Measurements from ENCODE around the gene USP13.
A peak's percentile ranks its signal among the peaks of the same experiment; 100 is the strongest.
"Not testable (repeated sequence)": the region's sequence is repeated elsewhere in the genome, so short reads cannot be mapped to it uniquely, and the experiment has no call there.

The USP13 gene

GRCh38 chr3:179769411-179770247 is 116.8 kb downstream of the USP13 start:
- Histone ChIP-seq H3K27me3 (ENCODE audit: insufficient read depth, low read length) (no peaks in the 10 kb centered on the region), H3K36me3 (ENCODE audit: insufficient read depth, low read length) (peaks cover 54% of the 10 kb centered on the region), H3K9me3 (ENCODE audit: insufficient read depth, low read depth, low read length) (no peaks in the 10 kb centered on the region), H3K4me1 (ENCODE audit: insufficient read depth, low read length) (peaks cover 13% of the 10 kb centered on the region), H3K4me3 (ENCODE audit: low read length) (no peak overlapping the region), H3K27ac (ENCODE audit: low read depth, low read length) (no peak overlapping the region), H3K9ac (ENCODE audit: low read depth, low read length) (no peak overlapping the region)
- 87% methylated on average over 7 of the region's 9 CpGs for WGBS

- peaks cover 13% of the 10 kb centered on the region for H3K4me1 ChIP-seq (ENCODE audit: insufficient read depth, low read length)
- WGBS, result 89% methylated on average over 4 of the region's 4 CpGs
Observed at GRCh38 chr3:179771797-179772196, 119.0 kb downstream of the USP13 start.

DNA sequence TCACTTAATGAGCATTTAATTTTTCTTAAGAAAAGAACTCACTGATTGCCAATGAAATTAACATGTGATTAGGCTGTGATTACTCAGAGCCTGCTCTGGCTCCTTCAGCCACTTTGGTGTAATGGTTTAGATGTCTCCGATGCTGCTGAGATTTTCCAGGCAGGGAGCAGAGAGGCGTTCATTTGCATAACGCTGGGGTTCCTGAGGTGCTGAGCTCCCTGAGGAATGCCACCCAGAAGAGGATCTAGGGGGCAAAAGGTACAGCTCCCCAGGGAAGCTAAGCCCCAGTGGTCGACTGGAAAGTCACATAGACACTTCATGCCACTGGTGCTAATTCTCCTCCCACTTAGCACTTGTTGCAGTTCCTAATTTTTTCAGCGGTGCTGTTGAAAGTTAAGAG is 119.5 kb downstream of the USP13 start:
- H3K27ac ChIP-seq (ENCODE audit: low read depth, low read length), result peak overlapping the region; percentile 5; the same call in 1 of the 2 replicates
- no peak overlapping the region for H3K4me3 ChIP-seq (ENCODE audit: low read length)
- peaks cover 37% of the 10 kb centered on the region for H3K36me3 ChIP-seq (ENCODE audit: insufficient read depth, low read length)
- no peak overlapping the region for H3K9ac ChIP-seq (ENCODE audit: low read depth, low read length)
- peaks cover 9% of the 10 kb centered on the region; the same call in 1 of the 2 replicates for H3K9me3 ChIP-seq (ENCODE audit: insufficient read depth, low read depth, low read length)
- H3K27me3 ChIP-seq (ENCODE audit: insufficient read depth, low read length), result no peaks in the 10 kb centered on the region
- peaks cover 16% of the 10 kb centered on the region for H3K4me1 ChIP-seq (ENCODE audit: insufficient read depth, low read length)
- 37% methylated on average over 5 of the region's 5 CpGs for WGBS

More at GRCh38 chr3:179771797-179772196, 119.0 kb downstream of the USP13 start:
- Histone ChIP-seq H3K9me3 (ENCODE audit: insufficient read depth, low read depth, low read length) (peaks cover 9% of the 10 kb centered on the region; the same call in 1 of the 2 replicates), H3K4me3 (ENCODE audit: low read length) (no peak overlapping the region), H3K27me3 (ENCODE audit: insufficient read depth, low read length) (no peaks in the 10 kb centered on the region), H3K9ac (ENCODE audit: low read depth, low read length) (no peak overlapping the region), H3K36me3 (ENCODE audit: insufficient read depth, low read length) (peaks cover 42% of the 10 kb centered on the region), H3K27ac (ENCODE audit: low read depth, low read length) (peak overlapping the region; percentile 5; the same call in 1 of the 2 replicates)

GRCh38 chr3:179775416-179776122 is 122.7 kb downstream of the USP13 start:
- no peak overlapping the region for H3K27ac ChIP-seq (ENCODE audit: low read depth, low read length)
- H3K4me3 ChIP-seq (ENCODE audit: low read length), result no peak overlapping the region
- peaks cover 16% of the 10 kb centered on the region for H3K4me1 ChIP-seq (ENCODE audit: insufficient read depth, low read length)
- H3K9me3 ChIP-seq (ENCODE audit: insufficient read depth, low read depth, low read length), result peaks cover 9% of the 10 kb centered on the region; the same call in 1 of the 2 replicates
- 97% methylated on average over 28 of the region's 28 CpGs for WGBS
- H3K27me3 ChIP-seq (ENCODE audit: insufficient read depth, low read length), result no peaks in the 10 kb centered on the region
- peaks cover 23% of the 10 kb centered on the region for H3K36me3 ChIP-seq (ENCODE audit: insufficient read depth, low read length)
- H3K9ac ChIP-seq (ENCODE audit: low read depth, low read length), result no peak overlapping the region

DNA sequence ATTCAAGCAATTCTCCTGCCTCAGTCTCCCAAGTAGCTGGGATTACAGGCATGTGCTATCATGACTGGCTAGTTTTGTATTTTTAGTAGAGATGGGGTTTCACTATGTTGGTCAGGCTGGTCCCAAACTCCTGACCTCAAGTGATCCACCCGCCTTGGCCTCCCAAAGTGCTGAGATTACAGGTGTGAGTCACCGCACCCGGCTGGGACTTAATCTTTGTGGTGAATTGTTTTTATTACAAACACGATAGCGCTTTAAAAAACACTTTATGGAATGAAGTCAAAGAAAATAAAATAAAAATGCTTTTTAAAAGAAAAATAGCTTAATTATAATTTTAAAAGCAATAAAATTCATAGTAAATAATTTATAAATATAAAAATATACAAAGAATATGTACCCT is 130.0 kb downstream of the USP13 start:
- H3K9me3 ChIP-seq (ENCODE audit: insufficient read depth, low read depth, low read length); H3K27ac ChIP-seq (ENCODE audit: low read depth, low read length); H3K4me1 ChIP-seq (ENCODE audit: insufficient read depth, low read length); H3K27me3 ChIP-seq (ENCODE audit: insufficient read depth, low read length); H3K9ac ChIP-seq (ENCODE audit: low read depth, low read length); H3K4me3 ChIP-seq (ENCODE audit: low read length): not testable (repeated sequence)
- WGBS, result 85% methylated on average over 5 of the region's 5 CpGs
- H3K36me3 ChIP-seq (ENCODE audit: insufficient read depth, low read length), result peaks cover 43% of the 10 kb centered on the region

- Histone ChIP-seq H3K27me3 (ENCODE audit: insufficient read depth, low read length) (no peaks in the 10 kb centered on the region), H3K27ac (ENCODE audit: low read depth, low read length) (no peak overlapping the region), H3K36me3 (ENCODE audit: insufficient read depth, low read length) (peaks cover 20% of the 10 kb centered on the region), H3K4me1 (ENCODE audit: insufficient read depth, low read length) (no peaks in the 10 kb centered on the region), H3K4me3 (ENCODE audit: low read length) (no peak overlapping the region), H3K9me3 (ENCODE audit: insufficient read depth, low read depth, low read length) (no peaks in the 10 kb centered on the region), H3K9ac (ENCODE audit: low read depth, low read length) (no peak overlapping the region)
- WGBS, result 97% methylated on average over 1 of the region's 1 CpG
Observed at GRCh38 chr3:179788996-179789395, 136.2 kb downstream of the USP13 start.

- H3K27ac ChIP-seq (ENCODE audit: low read depth, low read length), result no peak overlapping the region
- peaks cover 8% of the 10 kb centered on the region; the same call in 1 of the 2 replicates for H3K36me3 ChIP-seq (ENCODE audit: insufficient read depth, low read length)
- no peak overlapping the region for H3K4me3 ChIP-seq (ENCODE audit: low read length)
- H3K9me3 ChIP-seq (ENCODE audit: insufficient read depth, low read depth, low read length), result no peaks in the 10 kb centered on the region
- H3K4me1 ChIP-seq (ENCODE audit: insufficient read depth, low read length), result no peaks in the 10 kb centered on the region
- no peak overlapping the region for H3K9ac ChIP-seq (ENCODE audit: low read depth, low read length)
- WGBS, result 95% methylated on average over 3 of the region's 3 CpGs
- no peaks in the 10 kb centered on the region for H3K27me3 ChIP-seq (ENCODE audit: insufficient read depth, low read length)
Observed at GRCh38 chr3:179791793-179792192, 139.0 kb downstream of the USP13 start.

- no peaks in the 10 kb centered on the region for H3K9me3 ChIP-seq (ENCODE audit: insufficient read depth, low read depth, low read length)
- no peaks in the 10 kb centered on the region for H3K27me3 ChIP-seq (ENCODE audit: insufficient read depth, low read length)
- WGBS, result 84% methylated on average over 4 of the region's 4 CpGs
- H3K4me3 ChIP-seq (ENCODE audit: low read length), result no peak overlapping the region
- no peak overlapping the region for H3K9ac ChIP-seq (ENCODE audit: low read depth, low read length)
- H3K4me1 ChIP-seq (ENCODE audit: insufficient read depth, low read length), result no peaks in the 10 kb centered on the region
- no peak overlapping the region for H3K27ac ChIP-seq (ENCODE audit: low read depth, low read length)
- H3K36me3 ChIP-seq (ENCODE audit: insufficient read depth, low read length), result peaks cover 3% of the 10 kb centered on the region; the same call in 1 of the 2 replicates
Observed at GRCh38 chr3:179794355-179794754, 141.5 kb downstream of the USP13 start.

GRCh38 chr3:179796421-179796820 is 143.6 kb downstream of the USP13 start:
- Histone ChIP-seq H3K27ac (ENCODE audit: low read depth, low read length) (no peak overlapping the region), H3K4me1 (ENCODE audit: insufficient read depth, low read length) (no peaks in the 10 kb centered on the region), H3K9ac (ENCODE audit: low read depth, low read length) (no peak overlapping the region), H3K4me3 (ENCODE audit: low read length) (no peak overlapping the region), H3K36me3 (ENCODE audit: insufficient read depth, low read length) (no peaks in the 10 kb centered on the region), H3K27me3 (ENCODE audit: insufficient read depth, low read length) (no peaks in the 10 kb centered on the region), H3K9me3 (ENCODE audit: insufficient read depth, low read depth, low read length) (no peaks in the 10 kb centered on the region)
- WGBS, result 89% methylated on average over 4 of the region's 4 CpGs

DNA sequence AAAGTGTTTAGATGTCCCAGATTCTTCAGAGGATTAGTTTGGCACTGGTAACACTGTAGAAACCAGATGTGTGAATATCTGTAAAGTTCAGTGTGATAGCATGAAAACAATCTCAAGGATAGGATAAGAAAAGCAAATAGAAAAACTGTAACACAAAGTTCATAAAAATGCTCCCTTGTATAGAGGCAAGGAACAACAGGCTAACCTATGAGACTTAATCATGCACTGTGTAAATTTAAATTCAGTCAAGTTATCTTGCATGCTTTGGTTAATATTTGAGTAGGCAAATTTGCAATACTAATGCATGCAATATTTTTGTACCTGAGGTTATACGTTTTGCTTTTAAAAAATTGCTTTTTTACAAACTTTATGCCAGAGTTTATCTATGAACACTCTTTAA is 144.4 kb downstream of the USP13 start:
- Histone ChIP-seq H3K9ac (ENCODE audit: low read depth, low read length) (no peak overlapping the region), H3K36me3 (ENCODE audit: insufficient read depth, low read length) (no peaks in the 10 kb centered on the region), H3K27me3 (ENCODE audit: insufficient read depth, low read length) (no peaks in the 10 kb centered on the region), H3K9me3 (ENCODE audit: insufficient read depth, low read depth, low read length) (no peaks in the 10 kb centered on the region), H3K4me1 (ENCODE audit: insufficient read depth, low read length) (no peaks in the 10 kb centered on the region), H3K4me3 (ENCODE audit: low read length) (no peak overlapping the region), H3K27ac (ENCODE audit: low read depth, low read length) (no peak overlapping the region)
- no CpG with 5 or more reads among the region's 1 CpG for WGBS

DNA sequence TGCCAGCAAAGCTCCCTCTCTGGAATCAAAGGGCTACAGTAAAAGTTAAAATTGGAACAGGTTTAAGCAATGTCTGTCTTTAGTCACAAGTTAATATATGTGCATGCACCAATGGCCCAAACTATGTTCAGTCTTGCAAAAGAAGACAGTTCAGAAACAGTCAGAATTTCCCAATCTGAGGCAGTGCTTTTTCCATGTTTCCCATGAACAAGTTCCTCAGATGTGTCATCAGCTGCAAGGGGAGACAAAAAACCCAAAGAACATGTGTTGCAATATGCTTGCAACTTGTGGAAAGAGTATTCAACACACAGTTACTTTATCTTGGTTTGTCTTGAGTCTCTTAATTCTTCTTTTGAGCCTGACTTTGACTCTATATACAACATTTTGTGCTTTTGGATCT is 148.4 kb downstream of the USP13 start:
- Histone ChIP-seq H3K36me3 (ENCODE audit: insufficient read depth, low read length) (no peaks in the 10 kb centered on the region), H3K4me3 (ENCODE audit: low read length) (no peak overlapping the region), H3K9me3 (ENCODE audit: insufficient read depth, low read depth, low read length) (no peaks in the 10 kb centered on the region), H3K27ac (ENCODE audit: low read depth, low read length) (no peak overlapping the region), H3K4me1 (ENCODE audit: insufficient read depth, low read length) (no peaks in the 10 kb centered on the region), H3K27me3 (ENCODE audit: insufficient read depth, low read length) (no peaks in the 10 kb centered on the region), H3K9ac (ENCODE audit: low read depth, low read length) (no peak overlapping the region)

Data from HUES64 (cell line).